ENCODE measurements around the gene TCEANC2. TPM values are rescaled to one million over a fixed set of nuclear protein-coding genes. Genes with fewer than 3 reads are reported as not detected.

TCEANC2 gene
- total and polyA plus RNA-seq, 2 donors (not counting 3 experiments of a cell fraction or from before 2014, with no cell fraction given) = 3.2 to 6.1 TPM

GRCh38 chr1:54120018-54120697, 66.8 kb downstream of the TCEANC2 start:
- no peaks in the 10 kb centered on the region for H3K9me3 ChIP-seq (replicated peaks; ENCODE audit: control insufficient read depth, insufficient read depth, low read length)
- no peaks in the 10 kb centered on the region for H4K20me1 ChIP-seq (replicated peaks; ENCODE audit: control insufficient read depth, extremely low read depth, insufficient read depth, low read length)
- H3K9ac ChIP-seq (replicated peaks; ENCODE audit: extremely low read depth, insufficient read depth, low read length) = no peak overlapping the region
- ChIA-PET CTCF (interaction anchor here (1.2 to 2.1 kb wide), 2 partner anchors 19 to 154 kb away, joined by 8 to 22 read pairs; no protein-coding TSS in a partner anchor), POLR2A (no interaction called here)
- no peak for FAIRE-seq
- H3K27me3 ChIP-seq (ENCODE audit: control insufficient read depth in 2 of 2, insufficient read depth in 2 of 2, low read length in 2 of 2) = no peaks in the 10 kb centered on the region
- dilution Hi-C loops (cut with MboI; ENCODE audit: extremely low pct_ligation_motif_present, low sequenced_read_pairs) = no loop called here
- no peaks in the 10 kb centered on the region for H3K79me2 ChIP-seq (ENCODE audit: control insufficient read depth, insufficient read depth, low read length)
- H3K27ac ChIP-seq (ENCODE audit: insufficient read depth, low read depth, low read length) = no peak overlapping the region
- H3K4me1 ChIP-seq (ENCODE audit: control insufficient read depth, extremely low read depth, insufficient read depth, low read length) = peaks cover 3% of the 10 kb centered on the region
- no TSS peak for BruUV-seq (replicated peaks)
- H3K36me3 ChIP-seq (ENCODE audit: control insufficient read depth in 2 of 2, extremely low read depth in 1 of 2, insufficient read depth in 2 of 2, low read length in 2 of 2) = no peaks in the 10 kb centered on the region
- no peak overlapping the region for H3K4me2 ChIP-seq (ENCODE audit: insufficient read depth, low read length)
- DNase-seq (ENCODE audit: low read depth, low spot score) = no peak
- intact Hi-C loops (cut with micrococcal nuclease) = loop anchor here (2.0 kb wide), 1 partner anchor 81 kb away; the partner anchor contains the start of genes CYB5RL and MRPL37
- TF ChIP-seq POLR2AphosphoS5 (IDR thresholded peaks at IDR 0.05; ENCODE audit: insufficient read depth, low read depth, low read length) (no peak), CTCF (IDR thresholded peaks at IDR 0.05; ENCODE audit: extremely low read depth in 1 of 2, insufficient read depth in 1 of 2, low read depth in 1 of 2, low read length in 2 of 2) (no peak), GATA2 (IDR thresholded peaks at IDR 0.05; ENCODE audit: insufficient read depth, insufficient read length, low read depth, low read length) (no peak), MAX (IDR thresholded peaks at IDR 0.05; ENCODE audit: insufficient read depth, insufficient read length) (no peak), FOS (IDR thresholded peaks at IDR 0.05; ENCODE audit: borderline replicate concordance, insufficient read depth, low read length) (no peak), POLR2A (IDR thresholded peaks at IDR 0.05; ENCODE audit: low read depth, low read length) (no peak), MYC (IDR thresholded peaks at IDR 0.05; ENCODE audit: low read depth, low read length) (no peak), EZH2 (IDR thresholded peaks at IDR 0.05; ENCODE audit: borderline replicate concordance, low read depth, low read length, severe bottlenecking) (no peak), JUN (IDR thresholded peaks at IDR 0.05; ENCODE audit: borderline replicate concordance, insufficient read depth, insufficient read length, low read depth) (no peak)
- no peak overlapping the region for H2AFZ ChIP-seq (ENCODE audit: low read depth, low read length)
- H3K9me1 ChIP-seq (replicated peaks; ENCODE audit: control insufficient read depth, extremely low read depth, insufficient read depth, low read length) = no peaks in the 10 kb centered on the region
- H3K4me3 ChIP-seq (replicated peaks in 1 of 3; ENCODE audit: insufficient read depth in 1 of 3, low read depth in 1 of 3, low read length in 3 of 3) = no peak overlapping the region
